DOHH2 (cell line): ENCODE results near the gene MRPS21.

ENCODE experiments used
- H3F3A ChIP-seq: fragments of 200-600 bp; sonication (generic), shearing (Covaris generic); 2 replicates; pipeline ENCODE4 v1.6.0; 2016; ENCODE audit warnings: antibody characterized with exemption, mild to moderate bottlenecking; ENCODE audit not compliant: control insufficient read depth, insufficient read depth
- H3K27ac ChIP-seq: fragments of 200-600 bp; sonication (generic); 2 replicates; pipeline ENCODE4 v1.5.1; 2014; ENCODE audit warnings: low read depth, mild to moderate bottlenecking, low read length, moderate library complexity
- H3K27me3 ChIP-seq: fragments of 200-600 bp; sonication (generic); 2 replicates; pipeline ENCODE4 v1.6.1; 2014; ENCODE audit warnings: mild to moderate bottlenecking, low read length, mixed read lengths; ENCODE audit not compliant: control insufficient read depth
- H3K36me3 ChIP-seq: fragments of 200-600 bp; sonication (generic); 2 replicates; pipeline ENCODE4 v1.6.1; 2014; ENCODE audit warnings: mild to moderate bottlenecking, low read length, moderate library complexity, mixed read lengths; ENCODE audit not compliant: control insufficient read depth
- H3K4me1 ChIP-seq: fragments of 200-600 bp; sonication (generic); 2 replicates; pipeline ENCODE4 v1.6.1; 2014; ENCODE audit warnings: mild to moderate bottlenecking, low read length, mixed read lengths; ENCODE audit not compliant: control insufficient read depth
- H3K4me2 ChIP-seq: fragments of 200-600 bp; sonication (generic); 2 replicates; pipeline ENCODE4 v1.6.0; 2014; ENCODE audit warnings: mild to moderate bottlenecking, low read length, moderate library complexity
- H3K4me3 ChIP-seq: fragments of 200-600 bp; sonication (generic); 2 replicates; pipeline ENCODE4 v1.5.1; 2014; ENCODE audit warnings: mild to moderate bottlenecking, low read length, mixed read lengths
- H3K79me2 ChIP-seq: fragments of 200-600 bp; sonication (generic); 2 replicates; pipeline ENCODE4 v1.6.1; 2014; ENCODE audit warnings: mild to moderate bottlenecking, low read length, mixed read lengths; ENCODE audit not compliant: control insufficient read depth
- H3K9me2 ChIP-seq: fragments of 200-600 bp; sonication (generic); replicated peaks from 2 replicates; pipeline ENCODE4 v1.6.1; 2014; ENCODE audit warnings: mild to moderate bottlenecking, low read length, mixed read lengths; ENCODE audit not compliant: control insufficient read depth
- H3K9me3 ChIP-seq: fragments of 200-600 bp; sonication (generic); 2 replicates; pipeline ENCODE4 v1.6.1; 2014; ENCODE audit warnings: antibody characterized with exemption, low read length, mixed read lengths; ENCODE audit not compliant: control insufficient read depth, insufficient read depth
- H4K20me1 ChIP-seq: fragments of 200-600 bp; sonication (generic); 2 replicates; pipeline ENCODE4 v1.6.0; 2014; ENCODE audit warnings: low read depth, mild to moderate bottlenecking, antibody characterized with exemption, low read length, moderate library complexity; ENCODE audit not compliant: control insufficient read depth, insufficient read depth
- EZH2phosphoT487 ChIP-seq: fragments of 200-600 bp; sonication (generic); IDR thresholded peaks from 2 replicates; pipeline ENCODE4 v1.6.1; 2017; ENCODE audit warnings: borderline replicate concordance, mild to moderate bottlenecking, antibody characterized with exemption, low read length, moderate library complexity, mixed read lengths
- TF ChIP-seq, protein P1 (sequence below): fragments of 200-600 bp; sonication (generic); IDR thresholded peaks from one replicate; pipeline ENCODE4 v1.5.1; 2014; ENCODE audit warnings: antibody characterized with exemption, mild to moderate bottlenecking, low read depth, low read length; ENCODE audit not compliant: poor library complexity, severe bottlenecking

The MRPS21 gene

DNA sequence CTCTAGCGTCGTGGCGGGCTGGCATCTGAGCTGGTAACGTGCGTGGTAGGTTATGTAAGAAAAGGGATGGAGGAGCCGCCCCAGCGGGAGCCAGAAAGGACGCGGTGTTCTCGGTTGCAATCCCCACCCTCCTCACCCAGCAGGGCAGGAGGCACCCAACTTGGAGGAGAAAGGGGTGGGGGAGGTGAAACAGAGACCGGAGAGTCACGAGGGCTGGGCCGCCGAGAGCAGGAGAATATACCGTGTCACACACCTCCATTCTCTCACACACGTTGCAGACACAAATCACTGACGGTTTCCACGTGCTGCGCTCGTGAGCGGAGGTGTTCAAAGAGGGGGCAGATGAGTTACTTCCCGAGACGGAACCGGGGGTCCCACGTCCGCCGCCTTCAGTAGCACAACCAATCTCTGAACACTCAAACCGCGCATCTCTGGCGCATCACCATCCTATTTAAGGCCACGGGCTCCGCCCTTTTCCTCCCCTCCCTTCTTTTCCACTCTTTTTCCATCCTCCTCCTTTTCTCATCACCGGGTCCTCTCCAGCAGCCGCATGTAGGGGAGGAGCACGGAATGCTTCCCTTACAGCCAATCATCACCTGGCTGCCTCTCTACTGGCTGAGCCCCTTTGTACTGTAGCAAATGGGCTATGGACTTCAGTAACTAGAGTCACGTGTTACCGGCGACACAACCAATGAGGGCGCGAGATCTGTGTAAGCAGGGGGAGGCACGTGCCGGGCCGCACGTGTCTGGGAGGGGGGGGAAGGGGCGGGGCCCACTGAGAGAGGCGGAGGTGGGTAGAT is 11.7 kb upstream of the MRPS21 start, which contains the start of gene CIART:
Gene CIART (plus strand): TSS at position 797 of the 800 bp plus-strand sequence. CDS start 714 bp downstream, outside the sequence.
- Histone ChIP-seq H3K79me2 (no peaks in the 10 kb centered on the region), H3K27ac (no peak within 1 kb of the TSS), H3K27me3 (peaks cover 9% of the 10 kb centered on the region; the same call in 1 of the 2 replicates), H3K9me3 (no peaks in the 10 kb centered on the region), H4K20me1 (no peaks in the 10 kb centered on the region), H3F3A (no peaks in the 10 kb centered on the region), H3K4me2 (peak within 1 kb of the TSS; percentile 61), H3K36me3 (no peaks in the 10 kb centered on the region), H3K4me3 (peak within 1 kb of the TSS; percentile 47), H3K9me2 (no peaks in the 10 kb centered on the region), H3K4me1 (peaks cover 13% of the 10 kb centered on the region)
- TF ChIP-seq, protein P1, sequence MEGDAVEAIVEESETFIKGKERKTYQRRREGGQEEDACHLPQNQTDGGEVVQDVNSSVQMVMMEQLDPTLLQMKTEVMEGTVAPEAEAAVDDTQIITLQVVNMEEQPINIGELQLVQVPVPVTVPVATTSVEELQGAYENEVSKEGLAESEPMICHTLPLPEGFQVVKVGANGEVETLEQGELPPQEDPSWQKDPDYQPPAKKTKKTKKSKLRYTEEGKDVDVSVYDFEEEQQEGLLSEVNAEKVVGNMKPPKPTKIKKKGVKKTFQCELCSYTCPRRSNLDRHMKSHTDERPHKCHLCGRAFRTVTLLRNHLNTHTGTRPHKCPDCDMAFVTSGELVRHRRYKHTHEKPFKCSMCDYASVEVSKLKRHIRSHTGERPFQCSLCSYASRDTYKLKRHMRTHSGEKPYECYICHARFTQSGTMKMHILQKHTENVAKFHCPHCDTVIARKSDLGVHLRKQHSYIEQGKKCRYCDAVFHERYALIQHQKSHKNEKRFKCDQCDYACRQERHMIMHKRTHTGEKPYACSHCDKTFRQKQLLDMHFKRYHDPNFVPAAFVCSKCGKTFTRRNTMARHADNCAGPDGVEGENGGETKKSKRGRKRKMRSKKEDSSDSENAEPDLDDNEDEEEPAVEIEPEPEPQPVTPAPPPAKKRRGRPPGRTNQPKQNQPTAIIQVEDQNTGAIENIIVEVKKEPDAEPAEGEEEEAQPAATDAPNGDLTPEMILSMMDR = no peak
- no peak for TF ChIP-seq EZH2phosphoT487

DNA sequence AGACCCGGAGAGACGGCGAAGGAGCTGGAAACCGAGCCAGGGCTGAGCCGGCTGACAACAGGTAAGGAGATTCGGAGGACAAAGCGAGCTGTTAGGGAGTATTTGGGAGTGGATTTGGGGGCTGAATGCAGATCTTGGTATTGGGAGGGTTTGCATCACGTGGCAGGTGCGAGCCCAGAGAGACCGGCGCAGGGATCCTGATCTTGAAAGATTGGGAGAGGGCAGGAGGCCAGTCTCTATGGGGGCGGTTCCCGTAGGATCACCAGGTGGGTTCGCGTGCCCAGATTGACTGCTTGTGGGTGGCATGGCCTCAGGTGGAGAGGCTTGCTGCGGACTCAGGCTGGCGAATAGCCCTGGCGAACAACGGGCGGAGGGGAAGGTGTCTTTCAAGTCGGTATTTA is 11.1 kb upstream of the MRPS21 start:
- peaks cover 13% of the 10 kb centered on the region for H3K4me1 ChIP-seq
- no peaks in the 10 kb centered on the region for H3K79me2 ChIP-seq
- H3K27ac ChIP-seq = no peak overlapping the region
- peaks cover 9% of the 10 kb centered on the region; the same call in 1 of the 2 replicates for H3K27me3 ChIP-seq
- no peaks in the 10 kb centered on the region for H3K9me3 ChIP-seq
- H3K9me2 ChIP-seq = no peaks in the 10 kb centered on the region
- H3K4me3 ChIP-seq = no peak overlapping the region
- no peaks in the 10 kb centered on the region for H4K20me1 ChIP-seq
- H3F3A ChIP-seq = no peaks in the 10 kb centered on the region
- no peaks in the 10 kb centered on the region for H3K36me3 ChIP-seq
- peak overlapping the region; percentile 61 for H3K4me2 ChIP-seq
- TF ChIP-seq EZH2phosphoT487 = no peak
- TF ChIP-seq, protein P1 = no peak

- H3K36me3 ChIP-seq = no peaks in the 10 kb centered on the region
- peaks cover 9% of the 10 kb centered on the region; the same call in 1 of the 2 replicates for H3K27me3 ChIP-seq
- H3K4me2 ChIP-seq = no peak overlapping the region
- H3K4me1 ChIP-seq = peaks cover 13% of the 10 kb centered on the region
- H3F3A ChIP-seq = no peaks in the 10 kb centered on the region
- no peaks in the 10 kb centered on the region for H3K79me2 ChIP-seq
- H3K9me2 ChIP-seq = no peaks in the 10 kb centered on the region
- H3K27ac ChIP-seq = no peak overlapping the region
- TF ChIP-seq EZH2phosphoT487 = no peak
- TF ChIP-seq, protein P1 = no peak
- H4K20me1 ChIP-seq = no peaks in the 10 kb centered on the region
- H3K4me3 ChIP-seq = no peak overlapping the region
- no peaks in the 10 kb centered on the region for H3K9me3 ChIP-seq
These were observed 10.4 kb upstream of the MRPS21 start for GRCh38 chr1:150283260-150283659.
